GM19324 (cell line): ENCODE measurements around the gene PROX2.

ENCODE experiments used
- ATAC-seq: cut with Tn5 transposase; IDR thresholded peaks from one replicate; pipeline ENCODE4 v1.9.1; 2021; ENCODE audit warnings: mild to moderate bottlenecking, moderate library complexity; ENCODE audit not compliant: unreplicated experiment, low FRiP score

PROX2 gene

GRCh38 chr14:74875941-74876913, at the start of gene PROX2:
PROX2 (minus strand) TSS chr14:74876145; CDS start chr14:74863834, 12,311 bp downstream.
- ATAC-seq: no peak

- no peak for ATAC-seq
These were observed 48.1 kb upstream of the PROX2 start for GRCh38 chr14:74924061-74924460.

- ATAC-seq: peak; percentile 85
These were observed 46.9 kb upstream of the PROX2 start, which contains the start of gene RPS6KL1 for GRCh38 chr14:74922752-74923401. RPS6KL1 (minus strand) TSS chr14:74923260; CDS start chr14:74921541, 1,719 bp downstream.

GRCh38 chr14:74921987-74922751, 46.2 kb upstream of the PROX2 start:
- ATAC-seq: no peak

GRCh38 chr14:74921053-74921620, 45.2 kb upstream of the PROX2 start:
- ATAC-seq: no peak

- no peak for ATAC-seq
These were observed 44.3 kb upstream of the PROX2 start for GRCh38 chr14:74920281-74920680.

- no peak for ATAC-seq
These were observed 43.6 kb upstream of the PROX2 start for GRCh38 chr14:74919421-74920165.

GRCh38 chr14:74918380-74918779, 42.4 kb upstream of the PROX2 start:
- ATAC-seq: no peak

GRCh38 chr14:74917646-74918081, 41.7 kb upstream of the PROX2 start:
- no peak for ATAC-seq

- ATAC-seq: no peak
These were observed 41.2 kb upstream of the PROX2 start for GRCh38 chr14:74917178-74917543.

GRCh38 chr14:74915826-74916225, 39.9 kb upstream of the PROX2 start:
- no peak for ATAC-seq

GRCh38 chr14:74915426-74915825, 39.5 kb upstream of the PROX2 start:
- no peak for ATAC-seq

GRCh38 chr14:74913986-74914573, 38.1 kb upstream of the PROX2 start:
- no peak for ATAC-seq

GRCh38 chr14:74913393-74913910, 37.5 kb upstream of the PROX2 start:
- no peak for ATAC-seq

- no peak for ATAC-seq
These were observed 36.9 kb upstream of the PROX2 start for GRCh38 chr14:74912801-74913200.

- no peak for ATAC-seq
These were observed 36.2 kb upstream of the PROX2 start for GRCh38 chr14:74912111-74912510.

- ATAC-seq: no peak
These were observed 35.8 kb upstream of the PROX2 start for GRCh38 chr14:74911704-74912103.

- ATAC-seq: no peak
These were observed 35.3 kb upstream of the PROX2 start for GRCh38 chr14:74911221-74911620.

- ATAC-seq: no peak
These were observed 34.6 kb upstream of the PROX2 start for GRCh38 chr14:74910556-74910955.
